MCF 10A (cell line): ENCODE results near the gene COL13A1. TPM values are rescaled to one million over a fixed set of nuclear protein-coding genes. Genes with fewer than 3 reads are reported as not detected.

ENCODE experiments used
- BruUV-seq: library from RNA; stranded (reverse); fragments of 400-500 nt; replicated peaks from 2 replicates; lab custom pipeline; 2021; lab: Mats Ljungman, UMichigan
- CTCF ChIA-PET: fragments of 300-600 bp; sonication (Branson Sonifier 250); formaldehyde crosslinking; extraction: SDS; loops from one replicate; lab custom pipeline; 2021; ENCODE audit warnings: antibody characterized with exemption, inconsistent platforms; lab: Yijun Ruan, JAX
- POLR2A ChIA-PET: fragments of 300-600, 350-650 bp; sonication (Branson Sonifier 250); formaldehyde crosslinking; extraction: SDS; loops from one replicate; lab custom pipeline; 2020; ENCODE audit warnings: antibody characterized with exemption, inconsistent platforms; lab: Yijun Ruan, JAX
- DNase-seq: peaks from one replicate; pipeline ENCODE4 v3.0.0-alpha.2; 2018; ENCODE audit not compliant: unreplicated experiment
- H3K27ac Mint-ChIP-seq: one replicate; pipeline ENCODE4 v1.8.0; 2022; ENCODE audit warnings: mild to moderate bottlenecking, low read depth, mixed read lengths; ENCODE audit not compliant: unreplicated experiment
- H3K27me3 Mint-ChIP-seq: one replicate; pipeline ENCODE4 v1.8.0; 2022; ENCODE audit warnings: mixed read lengths; ENCODE audit not compliant: insufficient read depth, unreplicated experiment
- H3K36me3 Mint-ChIP-seq: one replicate; pipeline ENCODE4 v1.8.0; 2022; ENCODE audit warnings: mild to moderate bottlenecking, moderate library complexity, mixed read lengths; ENCODE audit not compliant: insufficient read depth, unreplicated experiment
- H3K4me1 Mint-ChIP-seq: one replicate; pipeline ENCODE4 v1.8.0; 2022; ENCODE audit warnings: mixed read lengths; ENCODE audit not compliant: insufficient read depth, unreplicated experiment
- H3K4me3 Mint-ChIP-seq: one replicate; pipeline ENCODE4 v1.8.0; 2022; ENCODE audit warnings: mild to moderate bottlenecking, moderate library complexity, mixed read lengths; ENCODE audit not compliant: unreplicated experiment
- H3K9me3 Mint-ChIP-seq: one replicate; pipeline ENCODE4 v1.8.0; 2022; ENCODE audit warnings: mixed read lengths; ENCODE audit not compliant: unreplicated experiment
- CTCF ChIP-seq: fragments of 200-600 bp; IDR thresholded peaks from one replicate; pipeline ENCODE4 v1.8.0; 2022; ENCODE audit warnings: antibody characterized with exemption, mild to moderate bottlenecking; ENCODE audit not compliant: unreplicated experiment
- intact Hi-C: fragments of 100-400 bp; cut with micrococcal nuclease; formaldehyde crosslinking; loops from 2 replicates; pipeline ENCODE4 v1.14.1; 2022
- total RNA-seq: library from RNA; stranded (reverse); gene quantifications from 2 replicates; pipeline ENCODE4 v1.2.3, GENCODE V29; 2022

Gene COL13A1
- total RNA-seq, 1 experiment from 2014 or later, result 0.47 TPM

- no peak overlapping the region for H3K4me3 Mint-ChIP-seq
- TF ChIP-seq CTCF, result no peak
- ChIA-PET CTCF (interaction anchor here (1.5 kb wide), 1 partner anchor 29 kb away, joined by 5 read pairs; no protein-coding TSS in a partner anchor), POLR2A (no interaction called here)
- H3K36me3 Mint-ChIP-seq, result no peaks in the 10 kb centered on the region
- H3K27me3 Mint-ChIP-seq, result no peaks in the 10 kb centered on the region
- no TSS peak for BruUV-seq
- no peak overlapping the region for H3K27ac Mint-ChIP-seq
- DNase-seq, result no peak
- intact Hi-C loops, result no loop called here
- no peaks in the 10 kb centered on the region for H3K9me3 Mint-ChIP-seq
- H3K4me1 Mint-ChIP-seq, result no peaks in the 10 kb centered on the region
These were observed 141.7 kb downstream of the COL13A1 start for GRCh38 chr10:69943292-69943820.

GRCh38 chr10:69944761-69945160 lies 143.1 kb downstream of the COL13A1 start:
- Mint-ChIP-seq H3K4me3 (no peak overlapping the region), H3K27me3 (no peaks in the 10 kb centered on the region), H3K36me3 (no peaks in the 10 kb centered on the region), H3K9me3 (no peaks in the 10 kb centered on the region), H3K27ac (no peak overlapping the region), H3K4me1 (no peaks in the 10 kb centered on the region)
- no TSS peak for BruUV-seq
- no peak for TF ChIP-seq CTCF
- no peak for DNase-seq
- ChIA-PET CTCF (interaction anchor here (0.6 to 2.1 kb wide), 4 partner anchors 9 to 555 kb away, joined by 3 to 5 read pairs (median 4); no protein-coding TSS in a partner anchor), POLR2A (no interaction called here)
- intact Hi-C loops, result loop anchor here (1.0 kb wide), 1 partner anchor 17 kb away; no protein-coding TSS in a partner anchor

- no peak for TF ChIP-seq CTCF
- Mint-ChIP-seq H3K27me3 (peaks cover 10% of the 10 kb centered on the region), H3K36me3 (no peaks in the 10 kb centered on the region), H3K4me3 (no peak overlapping the region), H3K9me3 (no peaks in the 10 kb centered on the region), H3K27ac (no peak overlapping the region), H3K4me1 (no peaks in the 10 kb centered on the region)
- no peak for DNase-seq
- BruUV-seq, result no TSS peak
- ChIA-PET CTCF (interaction anchor here (1.2 kb wide), 1 partner anchor 10 kb away, joined by 5 read pairs; no protein-coding TSS in a partner anchor), POLR2A (no interaction called here)
- intact Hi-C loops, result no loop called here
These were observed 146.6 kb downstream of the COL13A1 start for GRCh38 chr10:69948261-69948660.

GRCh38 chr10:69949770-69950169 lies 148.1 kb downstream of the COL13A1 start:
- Mint-ChIP-seq H3K27me3 (peaks cover 10% of the 10 kb centered on the region), H3K4me3 (no peak overlapping the region), H3K27ac (no peak overlapping the region), H3K36me3 (no peaks in the 10 kb centered on the region), H3K9me3 (no peaks in the 10 kb centered on the region), H3K4me1 (no peaks in the 10 kb centered on the region)
- no TSS peak for BruUV-seq
- CTCF ChIA-PET, result interaction anchor here (0.8 kb wide), 1 partner anchor 8 kb away, joined by 4 read pairs; no protein-coding TSS in a partner anchor
- no peak for TF ChIP-seq CTCF
- POLR2A ChIA-PET, result no interaction called here
- no peak for DNase-seq
- intact Hi-C loops, result loop anchor here (10.0 kb wide), 1 partner anchor 305 kb away; no protein-coding TSS in a partner anchor
